AG10803 (cell line): ENCODE measurements around the gene WDR45.

Experiments used
- DNase-seq: peaks from one replicate; pipeline ENCODE4 v3.0.0; 2010; ENCODE audit warnings: low read depth
- H3K4me3 ChIP-seq: 2 replicates; pipeline ENCODE4 v1.5.1; 2011; ENCODE audit warnings: mild to moderate bottlenecking, low read length, control low read depth
- CTCF ChIP-seq: conservative IDR thresholded peaks from 2 replicates; pipeline ENCODE4 v1.5.1; 2011; ENCODE audit warnings: mild to moderate bottlenecking, low read length, control low read depth, inconsistent platforms

The WDR45 gene

GRCh38 chrX:49102190-49102589 is 22.5 kb upstream of the WDR45 start:
- no peak overlapping the region for H3K4me3 ChIP-seq
- DNase-seq = no peak
- TF ChIP-seq CTCF = no peak

- DNase-seq = no peak
- H3K4me3 ChIP-seq = peak overlapping the region; percentile 58
- no peak for TF ChIP-seq CTCF
Observed at GRCh38 chrX:49101629-49101984, 21.9 kb upstream of the WDR45 start.

- TF ChIP-seq CTCF = no peak
- peak; percentile 87 for DNase-seq
- peak overlapping the region; percentile 77 for H3K4me3 ChIP-seq
Observed at GRCh38 chrX:49100704-49101628, 21.3 kb upstream of the WDR45 start.

- no peak for DNase-seq
Observed at GRCh38 chrX:49096419-49096818, 16.7 kb upstream of the WDR45 start.

GRCh38 chrX:49089553-49089952 is 9.9 kb upstream of the WDR45 start:
- H3K4me3 ChIP-seq = no peak overlapping the region
- no peak for DNase-seq
- TF ChIP-seq CTCF = no peak

More at GRCh38 chrX:49096419-49096818, 16.7 kb upstream of the WDR45 start:
- H3K4me3 ChIP-seq = no peak overlapping the region
- no peak for TF ChIP-seq CTCF

GRCh38 chrX:49082271-49082871 is 2.7 kb upstream of the WDR45 start:
- DNase-seq = no peak
- TF ChIP-seq CTCF = no peak
- H3K4me3 ChIP-seq = no peak overlapping the region

- no peak overlapping the region for H3K4me3 ChIP-seq
- TF ChIP-seq CTCF = no peak
- DNase-seq = no peak
Observed at GRCh38 chrX:49077941-49078340, 1.7 kb downstream of the WDR45 start.
